Stomach (tissue), 9 donors: ENCODE results near the gene SRPRA. TPM values are rescaled to one million over a fixed set of nuclear protein-coding genes. Genes with fewer than 3 reads are reported as not detected.

Experiments used
- DNase-seq, 2 donors: peaks; one replicate each; pipeline versions ENCODE4 v3.0.0 to v3.0.0-alpha.2; 2013 to 2019
- H3K27ac ChIP-seq, 5 donors: fragments of 200-600 bp in 4 of 5; sonication (generic) in 4 of 5; one replicate each; pipeline ENCODE4 v1.5.1; 2013 to 2019; ENCODE audit warnings: mild to moderate bottlenecking in 1 of 5, moderate library complexity in 1 of 5
- H3K27me3 ChIP-seq, 3 donors: fragments of 200-600 bp; sonication (generic); one replicate each; pipeline ENCODE4 v1.5.1; 2017 to 2019; ENCODE audit warnings: mixed run types in 1 of 3
- H3K36me3 ChIP-seq, 4 donors: fragments of 200-600 bp; sonication (generic); 1 replicate in 3 of 4; 2 replicates in 1 of 4; pipeline ENCODE4 v1.5.1; 2016 to 2019
- H3K4me1 ChIP-seq, 4 donors: fragments of 200-600 bp; sonication (generic); one replicate each; pipeline ENCODE4 v1.5.1; 2016 to 2019
- H3K4me3 ChIP-seq, 4 donors: fragments of 200-600 bp; sonication (generic) in 3 of 4; one replicate each; pipeline ENCODE4 v1.5.1; 2016 to 2019; ENCODE audit warnings: mild to moderate bottlenecking in 1 of 4
- H3K9me3 ChIP-seq, 4 donors: fragments of 200-600 bp; sonication (generic); one replicate each; pipeline ENCODE4 v1.5.1; 2016 to 2019
- EP300 ChIP-seq: sonication (generic); formaldehyde crosslinking; IDR thresholded peaks from one replicate; pipeline ENCODE4 v1.6.1; 2017; ENCODE audit warnings: antibody characterized with exemption
- POLR2A ChIP-seq, 4 donors: fragments of 450-650 bp; IDR thresholded peaks; one replicate each; pipeline ENCODE4 v1.6.1; 2016; ENCODE audit warnings: antibody characterized with exemption in 4 of 4, control low read depth in 2 of 4, mild to moderate bottlenecking in 1 of 4, moderate library complexity in 1 of 4
- POLR2AphosphoS5 ChIP-seq, 3 donors: sonication (generic); formaldehyde crosslinking; IDR thresholded peaks; one replicate each; pipeline ENCODE4 v1.6.1; 2016; ENCODE audit warnings: antibody characterized with exemption in 3 of 3
- WGBS, 5 donors: extraction: QIAGEN DNeasy Blood & Tissue Kit in 3 of 5; methylation state at CpG; one replicate each; pipeline versions ENCODE4 v1.1.5 to v1.1.7; 2013 to 2018; 5-methylcytosine and 5-hydroxymethylcytosine counted together
- intact Hi-C: fragments of 100-400 bp; cut with DNase I; formaldehyde crosslinking; loops from one replicate; pipeline ENCODE4 v1.15.1; 2023; ENCODE audit warnings: low total_unique reads
- polyA plus RNA-seq, 3 donors: library from polyadenylated mRNA; stranded (reverse); fragments of 200-250 nt; gene quantifications; one replicate each; pipeline ENCODE4 v1.2.3, GENCODE V29; 2013
- total RNA-seq, 5 donors: library from RNA; depleted of rRNA; stranded (reverse); fragments of >200 nt; gene quantifications; one replicate each; pipeline versions ENCODE4 v1.1.0 to v1.2.3, GENCODE V29; 2014 to 2016
- TF ChIP-seq, protein P1 (sequence below), 7 experiments: fragments of 450-650 bp in 4 of 7; fragments of 200-600 bp in 3 of 7; sonication (generic) in 3 of 7; IDR thresholded peaks; one replicate each; pipeline ENCODE4 v1.5.1; 2016 to 2019; ENCODE audit warnings: antibody characterized with exemption in 7 of 7, control low read depth in 2 of 7, mild to moderate bottlenecking in 1 of 7
- donor health status: healthy with polysubstance abuse.
- donor health status: Bipolar disorder and iron deficiency.
- donor health status: healthy.

The SRPRA gene
- total and polyA plus RNA-seq, 8 donors: 13.9 to 255 (median 48.7) TPM

DNA sequence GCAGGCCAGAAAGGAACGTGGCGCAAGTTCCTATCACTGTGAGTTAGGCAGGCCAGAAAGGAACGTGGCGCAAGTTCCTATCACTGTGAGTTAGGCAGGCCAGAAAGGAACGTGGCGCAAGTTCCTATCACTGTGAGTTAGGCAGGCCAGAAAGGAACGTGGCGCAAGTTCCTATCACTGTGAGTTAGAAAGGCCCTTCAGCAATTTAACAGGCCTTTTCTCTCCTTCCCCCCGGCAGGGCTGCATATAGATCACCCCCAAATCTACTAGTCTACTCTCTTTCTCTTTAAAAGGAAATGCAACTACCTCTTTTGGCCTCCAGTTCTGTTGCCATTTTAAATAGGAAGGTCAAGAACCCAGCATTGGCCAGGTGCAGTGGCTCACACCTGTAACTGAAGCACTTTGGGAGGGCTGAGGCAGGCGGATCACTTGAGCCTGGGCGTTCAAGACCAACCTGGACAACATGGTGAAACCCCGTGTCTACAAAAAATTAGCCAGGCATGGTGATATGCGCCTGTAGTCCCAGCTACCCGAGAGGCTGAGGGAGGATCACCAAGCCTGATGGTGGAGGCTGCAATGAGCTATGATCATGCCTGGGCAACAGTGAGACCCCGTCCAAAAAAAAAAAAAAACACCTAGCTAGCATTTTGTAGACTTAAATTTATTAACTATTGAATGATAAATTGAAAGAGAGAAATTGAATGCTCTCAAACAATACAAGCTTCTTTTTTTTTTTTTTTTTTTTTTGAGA, 42.2 kb downstream of the SRPRA start:
- DNase-seq: no peak
- Histone ChIP-seq H3K9me3 (no peaks in the 10 kb centered on the region), H3K4me3 (no peak overlapping the region), H3K36me3 (peaks cover 4 to 21% (median 18%) of the 10 kb centered on the region in 4 donors), H3K4me1 (peaks cover 0 to 9% (median 3%) of the 10 kb centered on the region in 4 donors), H3K27ac (no peak overlapping the region), H3K27me3 (no peaks in the 10 kb centered on the region)
- TF ChIP-seq POLR2A (IDR thresholded peaks at IDR 0.05) (no peak), POLR2AphosphoS5 (IDR thresholded peaks at IDR 0.05) (no peak), EP300 (no peak)
- TF ChIP-seq, protein P1, sequence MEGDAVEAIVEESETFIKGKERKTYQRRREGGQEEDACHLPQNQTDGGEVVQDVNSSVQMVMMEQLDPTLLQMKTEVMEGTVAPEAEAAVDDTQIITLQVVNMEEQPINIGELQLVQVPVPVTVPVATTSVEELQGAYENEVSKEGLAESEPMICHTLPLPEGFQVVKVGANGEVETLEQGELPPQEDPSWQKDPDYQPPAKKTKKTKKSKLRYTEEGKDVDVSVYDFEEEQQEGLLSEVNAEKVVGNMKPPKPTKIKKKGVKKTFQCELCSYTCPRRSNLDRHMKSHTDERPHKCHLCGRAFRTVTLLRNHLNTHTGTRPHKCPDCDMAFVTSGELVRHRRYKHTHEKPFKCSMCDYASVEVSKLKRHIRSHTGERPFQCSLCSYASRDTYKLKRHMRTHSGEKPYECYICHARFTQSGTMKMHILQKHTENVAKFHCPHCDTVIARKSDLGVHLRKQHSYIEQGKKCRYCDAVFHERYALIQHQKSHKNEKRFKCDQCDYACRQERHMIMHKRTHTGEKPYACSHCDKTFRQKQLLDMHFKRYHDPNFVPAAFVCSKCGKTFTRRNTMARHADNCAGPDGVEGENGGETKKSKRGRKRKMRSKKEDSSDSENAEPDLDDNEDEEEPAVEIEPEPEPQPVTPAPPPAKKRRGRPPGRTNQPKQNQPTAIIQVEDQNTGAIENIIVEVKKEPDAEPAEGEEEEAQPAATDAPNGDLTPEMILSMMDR (IDR thresholded peaks at IDR 0.05): no peak
- intact Hi-C loops: no loop called here
- 93 to 96% (median 95%) methylated on average over 8 to 11 of the region's 15 CpGs for WGBS, 5 donors

DNA sequence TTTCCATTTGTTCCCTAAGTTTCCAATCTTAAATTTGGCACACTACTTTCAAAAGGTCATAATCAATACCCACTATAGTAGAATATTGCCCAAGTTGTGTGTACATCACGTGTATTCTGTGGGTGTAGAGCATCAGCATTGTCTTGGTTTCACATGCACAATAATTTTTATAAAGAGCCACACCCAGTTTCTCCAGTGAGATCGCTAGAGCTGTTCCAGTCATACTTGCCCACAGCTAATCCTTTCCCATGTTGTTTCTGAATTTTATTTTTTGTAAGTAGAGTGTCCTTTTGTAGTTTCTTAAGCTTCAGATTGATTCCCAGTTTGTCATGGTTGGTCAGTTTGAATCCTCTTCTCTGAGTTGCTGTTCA, 43.4 kb downstream of the SRPRA start:
- Histone ChIP-seq H3K36me3 (peaks cover 4 to 21% (median 13%) of the 10 kb centered on the region in 4 donors), H3K9me3 (no peaks in the 10 kb centered on the region), H3K4me1 (peaks cover 0 to 6% (median 0%) of the 10 kb centered on the region in 4 donors), H3K27ac (no peak overlapping the region), H3K4me3 (no peak overlapping the region), H3K27me3 (no peaks in the 10 kb centered on the region)
- intact Hi-C loops: no loop called here
- WGBS, 5 donors: 82 to 96% (median 84%) methylated on average over 2 of the region's 2 CpGs
- DNase-seq: no peak
- TF ChIP-seq, protein P1 (IDR thresholded peaks at IDR 0.05): no peak
- no peak for TF ChIP-seq POLR2AphosphoS5 (IDR thresholded peaks at IDR 0.05)
- no peak for TF ChIP-seq EP300
- no peak for TF ChIP-seq POLR2A (IDR thresholded peaks at IDR 0.05)

DNA sequence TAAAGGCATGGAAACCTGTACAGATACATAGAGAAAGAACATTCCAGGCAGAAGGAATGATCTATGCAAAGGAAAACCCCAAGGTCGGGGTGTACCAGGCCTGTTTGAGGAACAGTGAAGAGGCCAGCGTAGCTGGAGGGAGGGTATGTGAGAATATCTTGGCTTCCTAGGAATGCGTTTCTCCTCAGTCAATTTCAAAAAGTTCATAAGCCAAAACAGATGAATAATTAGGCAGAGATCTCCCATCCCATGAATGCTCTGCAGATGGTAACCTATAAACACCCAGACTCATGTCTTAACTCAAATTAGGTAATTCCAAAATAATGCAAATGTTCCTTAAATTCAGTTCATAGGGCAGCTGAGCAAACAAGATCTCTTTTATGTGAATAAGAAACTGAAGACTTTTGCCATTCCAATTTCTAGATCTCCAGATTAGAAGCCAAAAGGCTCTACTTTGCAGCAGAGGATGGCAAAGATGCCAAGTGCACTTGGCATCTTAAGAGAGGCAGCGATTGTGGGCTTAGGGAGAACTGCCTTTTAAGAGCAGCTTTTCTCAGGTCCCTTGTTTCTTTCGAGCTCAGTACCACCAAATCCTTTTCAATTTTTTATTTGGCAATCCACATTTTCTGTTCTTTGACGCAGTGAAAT, 43.9 kb downstream of the SRPRA start:
- no peak for DNase-seq
- Histone ChIP-seq H3K4me3 (no peak overlapping the region), H3K36me3 (peaks cover 1 to 16% (median 8%) of the 10 kb centered on the region in 4 donors), H3K9me3 (no peaks in the 10 kb centered on the region), H3K27me3 (no peaks in the 10 kb centered on the region), H3K4me1 (peaks cover 0 to 4% (median 0%) of the 10 kb centered on the region in 4 donors), H3K27ac (no peak overlapping the region)
- intact Hi-C loops: no loop called here
- TF ChIP-seq POLR2A (IDR thresholded peaks at IDR 0.05): no peak
- TF ChIP-seq, protein P1 (IDR thresholded peaks at IDR 0.05): no peak
- 91 to 95% (median 94%) methylated on average over 6 of the region's 6 CpGs for WGBS, 5 donors

DNA sequence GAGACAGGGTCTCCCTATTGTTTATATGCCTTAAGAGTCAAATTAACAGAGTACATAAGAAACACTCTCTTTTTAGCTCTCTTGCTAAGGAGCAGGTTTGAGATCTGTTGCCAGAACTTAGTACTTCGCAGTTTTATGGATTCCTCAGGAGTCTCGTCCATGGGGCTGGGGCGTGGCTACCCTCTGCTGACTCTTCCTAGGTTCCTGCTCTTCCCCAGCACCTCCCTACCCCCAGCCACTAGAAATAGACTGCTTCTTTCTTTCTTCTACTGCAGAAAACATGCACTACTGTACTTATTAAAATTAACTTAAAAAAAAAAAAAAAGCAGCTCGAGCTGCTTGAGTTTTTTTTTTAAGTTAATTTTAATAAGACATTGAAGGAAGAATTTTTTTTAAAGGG, 49.1 kb downstream of the SRPRA start:
- no peaks in the 10 kb centered on the region for H3K36me3 ChIP-seq
- H3K4me1 ChIP-seq: peaks cover 0 to 51% (median 34%) of the 10 kb centered on the region in 4 donors
- 65 to 73% (median 68%) methylated on average over 4 of the region's 4 CpGs for WGBS, 5 donors
- intact Hi-C loops: no loop called here
- no peaks in the 10 kb centered on the region for H3K27me3 ChIP-seq
- no peak for DNase-seq
- no peak overlapping the region for H3K27ac ChIP-seq
- TF ChIP-seq EP300 (no peak), POLR2AphosphoS5 (IDR thresholded peaks at IDR 0.05) (no peak), POLR2A (IDR thresholded peaks at IDR 0.05) (no peak)
- TF ChIP-seq, protein P1 (IDR thresholded peaks at IDR 0.05): no peak
- no peaks in the 10 kb centered on the region for H3K9me3 ChIP-seq
- no peak overlapping the region for H3K4me3 ChIP-seq
